Body of pancreas (tissue), 4 donors: ENCODE measurements around the gene CUTA.
A peak's percentile ranks its signal among the peaks of the same experiment; 100 is the strongest.

ENCODE experiments used
- CTCF ChIP-seq, 7 experiments: fragments of 450-650 bp in 4 of 7; fragments of 200-600 bp in 3 of 7; sonication (generic) in 3 of 7; IDR thresholded peaks; one replicate each; pipeline ENCODE4 v1.5.1; 2016 to 2019; ENCODE audit warnings: antibody characterized with exemption in 7 of 7
- POLR2A ChIP-seq, 3 donors: fragments of 450-650 bp; IDR thresholded peaks; one replicate each; pipeline ENCODE4 v1.6.1; 2016; ENCODE audit warnings: antibody characterized with exemption in 3 of 3, mild to moderate bottlenecking in 2 of 3

- TF ChIP-seq CTCF (IDR thresholded peaks at IDR 0.05) = peak in 2 of 7 experiments; percentile 11 to 12
- no peak for TF ChIP-seq POLR2A (IDR thresholded peaks at IDR 0.05)
Measured at GRCh38 chr6:33407132-33407718, 10.7 kb downstream of the CUTA start.
